H9 (cell line): ENCODE results near the gene CACNA2D4. TPM values are rescaled to one million over a fixed set of nuclear protein-coding genes. Genes with fewer than 3 reads are reported as not detected.

Source experiments
- DNase-seq: peaks from one replicate; pipeline ENCODE4 v3.0.0-alpha.2; 2017
- H2AFZ ChIP-seq: one replicate; pipeline ENCODE4 v1.6.1; 2013; ENCODE audit warnings: mild to moderate bottlenecking, low read length, control low read depth, moderate library complexity
- H2AK5ac ChIP-seq: 2 replicates; pipeline ENCODE4 v1.6.1; 2013; ENCODE audit warnings: low read length, control low read depth, mixed read lengths; ENCODE audit not compliant: insufficient read length
- H2BK120ac ChIP-seq: one replicate; pipeline ENCODE4 v1.6.1; 2013; ENCODE audit warnings: low read depth, mild to moderate bottlenecking, low read length, control low read depth, inconsistent platforms; ENCODE audit not compliant: poor library complexity, severe bottlenecking
- H2BK12ac ChIP-seq: 2 replicates; pipeline ENCODE4 v1.6.1; 2013; ENCODE audit warnings: low read length, control low read depth, mixed read lengths, low read depth; ENCODE audit not compliant: insufficient read length
- H2BK15ac ChIP-seq: 2 replicates; pipeline ENCODE4 v1.6.1; 2013; ENCODE audit warnings: low read depth, low read length, control low read depth
- H2BK20ac ChIP-seq: one replicate; pipeline ENCODE4 v1.6.1; 2013; ENCODE audit warnings: low read depth, mild to moderate bottlenecking, low read length, control low read depth, inconsistent platforms; ENCODE audit not compliant: poor library complexity, severe bottlenecking
- H2BK5ac ChIP-seq: 2 replicates; pipeline ENCODE4 v1.6.1; 2013; ENCODE audit warnings: low read length, control low read depth, mixed read lengths; ENCODE audit not compliant: insufficient read length
- H3K14ac ChIP-seq: 2 replicates; pipeline ENCODE4 v1.6.1; 2013; ENCODE audit warnings: low read length, control low read depth; ENCODE audit not compliant: insufficient read depth
- H3K18ac ChIP-seq: 2 replicates; pipeline ENCODE4 v1.6.1; 2013; ENCODE audit warnings: low read depth, mild to moderate bottlenecking, mixed read lengths, low read length, control low read depth; ENCODE audit not compliant: insufficient read length
- H3K23ac ChIP-seq: 2 replicates; pipeline ENCODE4 v1.6.1; 2013; ENCODE audit warnings: low read length, control low read depth, mixed read lengths, low read depth; ENCODE audit not compliant: insufficient read length
- H3K23me2 ChIP-seq: 2 replicates; pipeline ENCODE4 v1.6.1; 2013; ENCODE audit warnings: low read depth, mild to moderate bottlenecking, mixed read lengths, low read length, control low read depth; ENCODE audit not compliant: insufficient read length, poor library complexity, severe bottlenecking
- H3K27ac ChIP-seq: 2 replicates; pipeline ENCODE4 v1.5.1; 2013; ENCODE audit warnings: low read length, control low read depth, mixed read lengths, low read depth; ENCODE audit not compliant: insufficient read length
- H3K27me3 ChIP-seq: 2 replicates; pipeline ENCODE4 v1.6.1; 2013; ENCODE audit warnings: low read length, control low read depth, inconsistent platforms; ENCODE audit not compliant: insufficient read depth
- H3K4ac ChIP-seq: 2 replicates; pipeline ENCODE4 v1.6.1; 2013; ENCODE audit warnings: low read depth, mild to moderate bottlenecking, control low read depth, inconsistent platforms, low read length, moderate library complexity
- H3K4me1 ChIP-seq: 2 replicates; pipeline ENCODE4 v1.6.1; 2013; ENCODE audit warnings: low read length, control low read depth, inconsistent platforms; ENCODE audit not compliant: insufficient read depth
- H3K4me2 ChIP-seq: 2 replicates; pipeline ENCODE4 v1.6.1; 2013; ENCODE audit warnings: low read length, control low read depth, mixed read lengths; ENCODE audit not compliant: insufficient read length, insufficient read depth
- H3K56ac ChIP-seq: 2 replicates; pipeline ENCODE4 v1.6.1; 2013; ENCODE audit warnings: low read depth, mild to moderate bottlenecking, mixed read lengths, low read length, control low read depth; ENCODE audit not compliant: insufficient read length
- H3K79me1 ChIP-seq: 2 replicates; pipeline ENCODE4 v1.6.1; 2013; ENCODE audit warnings: low read depth, mild to moderate bottlenecking, moderate library complexity, low read length, control low read depth, inconsistent platforms; ENCODE audit not compliant: insufficient read depth, poor library complexity, severe bottlenecking
- H3K79me2 ChIP-seq: 2 replicates; pipeline ENCODE4 v1.6.1; 2013; ENCODE audit warnings: low read length, control low read depth, inconsistent platforms; ENCODE audit not compliant: insufficient read depth
- H3K9ac ChIP-seq: 2 replicates; pipeline ENCODE4 v1.6.1; 2013; ENCODE audit warnings: low read length, control low read depth, mixed read lengths; ENCODE audit not compliant: insufficient read length; ENCODE audit errors: extremely low read depth
- H3K9me3 ChIP-seq: one replicate; pipeline ENCODE4 v1.6.1; 2013; ENCODE audit warnings: low read depth, low read length, inconsistent platforms; ENCODE audit not compliant: control insufficient read depth
- H3T11ph ChIP-seq: one replicate; pipeline ENCODE4 v1.6.1; 2013; ENCODE audit warnings: mild to moderate bottlenecking, low read length, control low read depth, inconsistent platforms
- H4K20me1 ChIP-seq: one replicate; pipeline ENCODE4 v1.6.1; 2013; ENCODE audit not compliant: control insufficient read depth, insufficient read length, insufficient read depth
- H4K5ac ChIP-seq: 2 replicates; pipeline ENCODE4 v1.6.1; 2013; ENCODE audit warnings: low read depth, mild to moderate bottlenecking, mixed read lengths, low read length, control low read depth; ENCODE audit not compliant: insufficient read length
- H4K8ac ChIP-seq: replicated peaks from 2 replicates; pipeline ENCODE4 v1.6.1; 2013; ENCODE audit warnings: low read length, control low read depth, mixed read lengths, low read depth; ENCODE audit not compliant: insufficient read length
- H4K91ac ChIP-seq: 2 replicates; pipeline ENCODE4 v1.6.1; 2013; ENCODE audit warnings: low read depth, mild to moderate bottlenecking, moderate library complexity, mixed read lengths, low read length, control low read depth; ENCODE audit not compliant: insufficient read length
- H3K27ac Mint-ChIP-seq, 3 experiments: 2 replicates in 2 of 3; 3 replicates in 1 of 3; pipeline ENCODE4 v1.8.0; 2020 to 2021; ENCODE audit warnings: mixed read lengths in 3 of 3, mild to moderate bottlenecking in 1 of 3, moderate library complexity in 1 of 3
- H3K27me3 Mint-ChIP-seq: 2 replicates; pipeline ENCODE4 v1.8.0; 2021; ENCODE audit warnings: low read depth, mild to moderate bottlenecking, moderate library complexity, mixed read lengths
- H3K36me3 Mint-ChIP-seq, 3 experiments: 2 replicates in 2 of 3; 3 replicates in 1 of 3; pipeline ENCODE4 v1.8.0; 2020 to 2021; ENCODE audit warnings: low read depth in 3 of 3, mixed read lengths in 3 of 3; ENCODE audit not compliant: insufficient read depth in 1 of 3
- H3K4me1 Mint-ChIP-seq, 2 experiments: 2 replicates each; pipeline ENCODE4 v1.8.0; 2020; ENCODE audit warnings: mixed read lengths in 2 of 2
- H3K4me3 Mint-ChIP-seq, 2 experiments: 2 replicates in 1 of 2; 3 replicates in 1 of 2; pipeline ENCODE4 v1.8.0; 2020 to 2021; ENCODE audit warnings: mild to moderate bottlenecking in 2 of 2, mixed read lengths in 2 of 2, moderate library complexity in 1 of 2
- H3K9me3 Mint-ChIP-seq, 2 experiments: 2 replicates in 1 of 2; 3 replicates in 1 of 2; pipeline ENCODE4 v1.8.0; 2020; ENCODE audit warnings: mild to moderate bottlenecking in 2 of 2, mixed read lengths in 2 of 2, moderate library complexity in 1 of 2
- CTCF ChIP-seq: fragments of 200-600 bp; sonication (generic); conservative IDR thresholded peaks from 3 replicates; pipeline ENCODE4 v1.8.0; 2021; ENCODE audit warnings: antibody characterized with exemption, mild to moderate bottlenecking
- WGBS: extraction: QIAGEN DNeasy Blood & Tissue Kit; methylation state at CpG from one replicate; pipeline ENCODE4 v1.1.7; 2013; ENCODE audit warnings: missing lambda C conversion rate, low lambda C conversion rate, mixed read lengths; ENCODE audit not compliant: insufficient read length; ENCODE audit errors: extremely low coverage; 5-methylcytosine and 5-hydroxymethylcytosine counted together
- total RNA-seq: library from RNA; stranded (reverse); gene quantifications from 2 replicates; pipeline ENCODE4 v1.2.1, GENCODE V29; 2021

The CACNA2D4 gene
- total RNA-seq, 1 experiment from 2014 or later, result 0.79 TPM

GRCh38 chr12:1839464-1839863 lies 79.0 kb downstream of the CACNA2D4 start:
- H3K27me3 Mint-ChIP-seq, result peaks cover 11% of the 10 kb centered on the region
- TF ChIP-seq CTCF, result no peak
- H3K4me1 Mint-ChIP-seq, result peaks cover 24 to 54% of the 10 kb centered on the region in 2 experiments

More at GRCh38 chr12:1839464-1839863, 79.0 kb downstream of the CACNA2D4 start:
- Histone ChIP-seq H2BK15ac (no peak overlapping the region), H3K9ac (no peak overlapping the region), H2BK5ac (no peak overlapping the region), H2AFZ (no peak overlapping the region), H3K4ac (no peak overlapping the region), H3K56ac (no peak overlapping the region), H3K4me2 (no peak overlapping the region), H2BK20ac (no peak overlapping the region), H4K91ac (no peak overlapping the region), H3K23ac (no peak overlapping the region), H3K27ac (no peak overlapping the region), H2BK12ac (no peak overlapping the region), H4K5ac (no peak overlapping the region), H2AK5ac (no peak overlapping the region), H3K79me2 (no peaks in the 10 kb centered on the region), H2BK120ac (no peak overlapping the region), H3K27me3 (no peaks in the 10 kb centered on the region), H3K79me1 (no peaks in the 10 kb centered on the region), H3K9me3 (no peaks in the 10 kb centered on the region), H4K20me1 (no peaks in the 10 kb centered on the region), H3K23me2 (no peaks in the 10 kb centered on the region), H3T11ph (no peak overlapping the region), H3K18ac (no peak overlapping the region), H3K14ac (no peak overlapping the region), H4K8ac (no peak overlapping the region), H3K4me1 (peaks cover 2% of the 10 kb centered on the region; the same call in 1 of the 2 replicates)
- Mint-ChIP-seq H3K36me3 (no peaks in the 10 kb centered on the region), H3K9me3 (no peaks in the 10 kb centered on the region; a peak in 1 of 5 replicates), H3K27ac (peak overlapping the region in 1 of 3 experiments; percentile 76; a peak in 2 of 7 replicates), H3K4me3 (no peak overlapping the region; a peak in 1 of 5 replicates)
- DNase-seq, result no peak
- no CpG with 5 or more reads among the region's 10 CpGs for WGBS
